Duodenal mucosa (tissue), 2 donors: Measurements from ENCODE around the gene TOMM34.
A peak's percentile ranks its signal among the peaks of the same experiment; 100 is the strongest.

Experiments used
- H3K27ac ChIP-seq: one replicate; pipeline ENCODE4 v1.7.0; 2013; ENCODE audit warnings: low read depth, low read length
- H3K27me3 ChIP-seq, 2 donors: one replicate each; pipeline ENCODE4 v1.7.0; 2013; ENCODE audit warnings: low read length in 2 of 2, control low read depth in 1 of 2; ENCODE audit not compliant: insufficient read depth in 2 of 2, control insufficient read depth in 1 of 2
- H3K36me3 ChIP-seq, 2 donors: one replicate each; pipeline ENCODE4 v1.7.0; 2013; ENCODE audit warnings: low read length in 2 of 2, control low read depth in 1 of 2; ENCODE audit not compliant: insufficient read depth in 2 of 2, control insufficient read depth in 1 of 2
- H3K4me1 ChIP-seq, 2 donors: one replicate each; pipeline ENCODE4 v1.7.0; 2013; ENCODE audit warnings: low read length in 2 of 2, control low read depth in 1 of 2; ENCODE audit not compliant: insufficient read depth in 2 of 2, control insufficient read depth in 1 of 2
- H3K4me3 ChIP-seq, 2 donors: one replicate each; pipeline ENCODE4 v1.7.0; 2013; ENCODE audit warnings: low read length in 2 of 2, low read depth in 1 of 2
- H3K9ac ChIP-seq, 2 donors: one replicate each; pipeline ENCODE4 v1.7.0; 2013; ENCODE audit warnings: low read length in 2 of 2, low read depth in 1 of 2
- H3K9me3 ChIP-seq, 2 donors: one replicate each; pipeline ENCODE4 v1.7.0; 2013; ENCODE audit warnings: low read length in 2 of 2, control low read depth in 1 of 2; ENCODE audit not compliant: control insufficient read depth in 1 of 2

TOMM34 gene

DNA sequence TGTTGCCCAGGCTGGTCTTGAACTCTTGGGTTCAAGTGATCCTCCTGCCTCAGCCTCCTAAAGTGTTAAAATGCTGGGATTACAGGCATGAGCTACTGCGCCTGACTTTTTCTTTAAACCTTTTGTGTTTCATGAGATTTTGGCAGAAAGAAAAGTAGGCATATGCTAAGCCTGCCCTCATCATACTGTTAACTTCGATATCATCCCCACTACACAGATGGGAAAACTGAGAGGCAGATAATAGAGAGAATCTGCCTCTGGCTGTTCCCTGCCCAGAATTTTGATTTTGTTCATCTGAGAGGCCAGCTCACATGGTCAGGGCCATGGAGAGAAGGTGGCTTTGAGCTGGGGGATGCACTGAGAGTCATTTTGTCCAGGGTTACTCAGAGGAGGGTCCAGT lies 42.8 kb downstream of the TOMM34 start:
- Histone ChIP-seq H3K9ac (no peak overlapping the region), H3K9me3 (no peaks in the 10 kb centered on the region), H3K27me3 (no peaks in the 10 kb centered on the region), H3K27ac (no peak overlapping the region), H3K4me1 (no peaks in the 10 kb centered on the region), H3K4me3 (no peak overlapping the region), H3K36me3 (peaks cover 0 to 13% of the 10 kb centered on the region in 2 donors)

- Histone ChIP-seq H3K4me1 (no peaks in the 10 kb centered on the region), H3K27ac (no peak overlapping the region), H3K4me3 (no peak overlapping the region), H3K9ac (no peak overlapping the region), H3K36me3 (peaks cover 0 to 14% of the 10 kb centered on the region in 2 donors), H3K9me3 (no peaks in the 10 kb centered on the region), H3K27me3 (no peaks in the 10 kb centered on the region)
Measured at GRCh38 chr20:44916586-44916985, 43.6 kb downstream of the TOMM34 start.

GRCh38 chr20:44914924-44915323 lies 45.3 kb downstream of the TOMM34 start:
- peaks cover 0 to 14% of the 10 kb centered on the region in 2 donors for H3K36me3 ChIP-seq
- no peak overlapping the region for H3K27ac ChIP-seq
- H3K27me3 ChIP-seq, result no peaks in the 10 kb centered on the region
- no peaks in the 10 kb centered on the region for H3K9me3 ChIP-seq
- H3K4me3 ChIP-seq, result no peak overlapping the region
- peaks cover 0 to 7% of the 10 kb centered on the region in 2 donors for H3K4me1 ChIP-seq
- H3K9ac ChIP-seq, result no peak overlapping the region

DNA sequence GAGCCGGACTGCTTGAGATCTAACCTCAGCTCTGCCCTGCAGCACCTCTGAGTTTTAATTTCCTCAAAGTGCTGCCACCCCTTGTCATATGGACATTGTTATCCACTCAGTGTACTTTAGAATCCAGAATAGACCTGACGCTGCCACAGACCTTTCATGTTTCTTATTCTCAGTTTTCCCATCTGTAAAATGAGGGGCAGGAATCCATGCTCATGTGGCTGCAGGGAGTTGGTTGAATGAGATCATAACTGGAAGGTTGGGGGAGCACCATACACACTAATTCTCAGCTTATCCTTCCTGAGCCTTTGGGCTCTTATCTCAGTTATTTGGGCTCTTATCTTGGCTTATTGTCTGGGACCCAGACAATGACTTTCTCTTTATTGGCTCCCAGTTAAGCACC lies 48.0 kb downstream of the TOMM34 start:
- no peak overlapping the region for H3K27ac ChIP-seq
- no peaks in the 10 kb centered on the region for H3K27me3 ChIP-seq
- no peak overlapping the region for H3K9ac ChIP-seq
- no peaks in the 10 kb centered on the region for H3K9me3 ChIP-seq
- peaks cover 6 to 13% of the 10 kb centered on the region in 2 donors for H3K4me1 ChIP-seq
- H3K4me3 ChIP-seq, result no peak overlapping the region
- peaks cover 4 to 28% of the 10 kb centered on the region in 2 donors for H3K36me3 ChIP-seq

- Histone ChIP-seq H3K9ac (no peak overlapping the region), H3K36me3 (peaks cover 12 to 30% of the 10 kb centered on the region in 2 donors), H3K4me1 (peaks cover 6 to 13% of the 10 kb centered on the region in 2 donors), H3K27me3 (no peaks in the 10 kb centered on the region), H3K9me3 (no peaks in the 10 kb centered on the region), H3K27ac (no peak overlapping the region), H3K4me3 (no peak overlapping the region)
Measured at GRCh38 chr20:44911264-44911921, 48.8 kb downstream of the TOMM34 start.

- Histone ChIP-seq H3K27me3 (no peaks in the 10 kb centered on the region), H3K36me3 (peaks cover 13 to 37% of the 10 kb centered on the region in 2 donors), H3K27ac (no peak overlapping the region), H3K4me3 (peak overlapping the region; percentile 67 to 82), H3K4me1 (peaks cover 6 to 13% of the 10 kb centered on the region in 2 donors), H3K9me3 (no peaks in the 10 kb centered on the region), H3K9ac (peak overlapping the region; percentile 43 to 49)
Measured at GRCh38 chr20:44910690-44911262, 49.4 kb downstream of the TOMM34 start.

GRCh38 chr20:44909872-44910689 lies 50.1 kb downstream of the TOMM34 start, which contains the start of gene PABPC1L:
Gene PABPC1L, plus strand, starts transcription at chr20:44910060. Its CDS starts 84 bp downstream, at chr20:44910144.
- H3K4me3 ChIP-seq, result peak within 1 kb of the TSS; percentile 67 to 82
- H3K27me3 ChIP-seq, result no peaks in the 10 kb centered on the region
- H3K9ac ChIP-seq, result peak within 1 kb of the TSS; percentile 43 to 49
- H3K36me3 ChIP-seq, result peaks cover 16 to 42% of the 10 kb centered on the region in 2 donors
- no peak within 1 kb of the TSS for H3K27ac ChIP-seq
- H3K4me1 ChIP-seq, result peaks cover 6 to 13% of the 10 kb centered on the region in 2 donors
- no peaks in the 10 kb centered on the region for H3K9me3 ChIP-seq

DNA sequence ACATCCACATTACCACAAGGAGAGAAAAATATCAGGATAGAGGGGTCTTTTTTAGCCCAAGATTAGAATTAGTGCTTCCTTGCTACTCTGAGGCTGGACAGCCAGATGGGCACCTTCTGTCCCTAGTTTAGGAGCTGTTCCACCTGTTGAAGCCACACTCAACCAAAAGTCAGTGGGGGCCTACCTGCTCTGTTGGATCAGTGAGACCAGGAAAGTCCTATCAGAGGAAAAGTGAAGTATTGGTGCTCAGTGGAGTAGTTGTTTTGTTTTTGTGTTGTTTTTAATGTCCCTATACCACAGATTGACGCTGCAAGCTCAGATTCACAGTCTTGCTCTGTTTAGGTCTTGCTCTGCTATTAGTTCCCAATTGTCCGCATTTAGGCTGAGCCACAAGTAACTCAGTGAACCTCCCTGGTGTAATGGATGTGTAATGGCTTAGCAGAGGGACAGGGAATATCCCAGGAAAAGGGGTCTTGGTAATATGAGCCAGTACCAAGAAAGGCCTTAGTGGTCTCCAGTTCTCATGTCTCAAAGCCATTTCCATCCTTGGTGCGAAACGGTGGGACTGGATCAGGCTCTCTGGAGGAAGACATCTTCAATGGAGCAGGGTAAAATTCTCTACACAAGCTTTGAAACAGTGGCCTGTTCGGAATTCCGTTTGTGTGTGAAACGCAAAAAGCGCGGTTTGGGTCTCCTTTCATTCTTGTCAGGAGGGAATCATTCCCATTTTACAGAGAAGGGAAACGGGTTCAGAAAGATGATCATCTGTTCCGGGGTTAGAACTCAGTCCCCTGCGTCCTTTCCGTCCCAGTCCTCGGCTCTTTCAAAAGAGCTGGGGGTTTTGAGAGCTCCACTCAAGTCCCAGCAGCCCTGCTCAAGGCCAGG lies 51.0 kb downstream of the TOMM34 start:
- Histone ChIP-seq H3K9me3 (no peaks in the 10 kb centered on the region), H3K27me3 (no peaks in the 10 kb centered on the region), H3K9ac (peak overlapping the region; percentile 9 to 49), H3K4me3 (peak overlapping the region; percentile 67 to 82), H3K27ac (no peak overlapping the region), H3K36me3 (peaks cover 20 to 51% of the 10 kb centered on the region in 2 donors), H3K4me1 (peaks cover 6 to 13% of the 10 kb centered on the region in 2 donors)

DNA sequence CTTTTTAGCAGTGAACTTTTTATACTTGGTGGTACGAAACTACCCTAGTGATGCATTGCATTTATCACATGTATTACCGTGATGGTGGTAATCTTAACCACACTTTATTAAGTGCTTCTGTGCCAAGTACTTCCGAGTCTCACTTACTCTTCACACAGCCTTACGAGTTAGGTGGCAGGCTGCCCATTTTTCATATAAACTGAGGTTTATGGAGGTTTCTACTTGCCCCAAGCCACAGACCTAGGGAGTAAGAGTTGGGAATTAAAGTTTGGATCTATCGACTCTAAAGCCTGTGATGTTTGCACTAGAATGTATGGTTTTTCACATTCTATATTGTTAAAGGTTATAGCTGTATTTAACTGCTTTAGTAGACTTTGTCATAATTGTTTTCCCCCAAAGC lies 55.8 kb downstream of the TOMM34 start:
- no peak overlapping the region for H3K4me3 ChIP-seq
- peaks cover 8 to 9% of the 10 kb centered on the region in 2 donors for H3K4me1 ChIP-seq
- H3K36me3 ChIP-seq, result peaks cover 36 to 72% of the 10 kb centered on the region in 2 donors
- no peaks in the 10 kb centered on the region for H3K27me3 ChIP-seq
- no peak overlapping the region for H3K9ac ChIP-seq
- no peaks in the 10 kb centered on the region for H3K9me3 ChIP-seq
- no peak overlapping the region for H3K27ac ChIP-seq
